Central memory CD8-positive, alpha-beta T cell (primary cell): ENCODE results near the gene PGA4.

Experiments
- ATAC-seq: fragments of 150-1000 bp; cut with Tn5 transposase; replicated peaks from 2 replicates; pipeline ENCODE4 v1.10.0; 2022; ENCODE audit warnings: mild to moderate bottlenecking, moderate FRiP score, moderate number of reproducible peaks; ENCODE audit not compliant: poor library complexity, severe bottlenecking; ENCODE audit errors: extremely low read depth
- DNase-seq, 2 donors: peaks; one replicate each; pipeline ENCODE4 v3.0.0; 2021; ENCODE audit warnings: low spot score in 2 of 2
- H3K27ac Mint-ChIP-seq: one replicate; pipeline ENCODE4 v1.8.0; 2022; ENCODE audit warnings: low read depth, mild to moderate bottlenecking, moderate library complexity, mixed read lengths
- H3K27me3 Mint-ChIP-seq: one replicate; pipeline ENCODE4 v1.8.0; 2022; ENCODE audit warnings: mixed read lengths
- H3K36me3 Mint-ChIP-seq: one replicate; pipeline ENCODE4 v1.8.0; 2022; ENCODE audit warnings: mild to moderate bottlenecking, moderate library complexity, mixed read lengths; ENCODE audit not compliant: insufficient read depth
- H3K4me1 Mint-ChIP-seq: one replicate; pipeline ENCODE4 v1.8.0; 2022; ENCODE audit warnings: mixed read lengths
- H3K4me3 Mint-ChIP-seq: one replicate; pipeline ENCODE4 v1.8.0; 2022; ENCODE audit warnings: mild to moderate bottlenecking, moderate library complexity, mixed read lengths
- H3K9me3 Mint-ChIP-seq: one replicate; pipeline ENCODE4 v1.8.0; 2022; ENCODE audit warnings: mixed read lengths

PGA4 gene

GRCh38 chr11:61264795-61265194, 42.6 kb downstream of the PGA4 start:
- DNase-seq (no peak), ATAC-seq (no peak)
- no peaks in the 10 kb centered on the region for H3K9me3 Mint-ChIP-seq
- H3K36me3 Mint-ChIP-seq = peaks cover 2% of the 10 kb centered on the region
- no peaks in the 10 kb centered on the region for H3K4me1 Mint-ChIP-seq
- H3K27me3 Mint-ChIP-seq = peaks cover 11% of the 10 kb centered on the region
- H3K4me3 Mint-ChIP-seq = no peak overlapping the region
- H3K27ac Mint-ChIP-seq = no peak overlapping the region

- Mint-ChIP-seq H3K4me3 (no peak overlapping the region), H3K36me3 (peaks cover 2% of the 10 kb centered on the region), H3K27me3 (peaks cover 11% of the 10 kb centered on the region), H3K9me3 (no peaks in the 10 kb centered on the region), H3K27ac (no peak overlapping the region), H3K4me1 (no peaks in the 10 kb centered on the region)
- DNase-seq (no peak), ATAC-seq (no peak)
Measured at GRCh38 chr11:61265357-61265756, 43.2 kb downstream of the PGA4 start.

GRCh38 chr11:61266602-61267001, 44.5 kb downstream of the PGA4 start:
- no peak overlapping the region for H3K27ac Mint-ChIP-seq
- no peaks in the 10 kb centered on the region for H3K4me1 Mint-ChIP-seq
- DNase-seq (no peak), ATAC-seq (no peak)
- H3K9me3 Mint-ChIP-seq = no peaks in the 10 kb centered on the region
- no peak overlapping the region for H3K4me3 Mint-ChIP-seq
- H3K27me3 Mint-ChIP-seq = peaks cover 11% of the 10 kb centered on the region
- peaks cover 2% of the 10 kb centered on the region for H3K36me3 Mint-ChIP-seq

GRCh38 chr11:61267437-61267841, 45.3 kb downstream of the PGA4 start:
- H3K4me1 Mint-ChIP-seq = no peaks in the 10 kb centered on the region
- DNase-seq (no peak), ATAC-seq (no peak)
- H3K36me3 Mint-ChIP-seq = peaks cover under 1% of the 10 kb centered on the region
- H3K9me3 Mint-ChIP-seq = no peaks in the 10 kb centered on the region
- H3K4me3 Mint-ChIP-seq = no peak overlapping the region
- peaks cover 11% of the 10 kb centered on the region for H3K27me3 Mint-ChIP-seq
- H3K27ac Mint-ChIP-seq = no peak overlapping the region

GRCh38 chr11:61268588-61269250, 46.6 kb downstream of the PGA4 start:
- Mint-ChIP-seq H3K27me3 (peaks cover 9% of the 10 kb centered on the region), H3K9me3 (no peaks in the 10 kb centered on the region), H3K4me3 (no peak overlapping the region), H3K4me1 (no peaks in the 10 kb centered on the region), H3K36me3 (no peaks in the 10 kb centered on the region), H3K27ac (no peak overlapping the region)
- ATAC-seq (no peak), DNase-seq (no peak)

- no peaks in the 10 kb centered on the region for H3K36me3 Mint-ChIP-seq
- no peaks in the 10 kb centered on the region for H3K27me3 Mint-ChIP-seq
- no peak for ATAC-seq
- H3K4me1 Mint-ChIP-seq = no peaks in the 10 kb centered on the region
- DNase-seq = no peak
- no peaks in the 10 kb centered on the region for H3K9me3 Mint-ChIP-seq
- no peak overlapping the region for H3K4me3 Mint-ChIP-seq
- no peak overlapping the region for H3K27ac Mint-ChIP-seq
Measured at GRCh38 chr11:61270354-61271076, 48.4 kb downstream of the PGA4 start.

- ATAC-seq (no peak), DNase-seq (no peak)
- Mint-ChIP-seq H3K4me3 (no peak overlapping the region), H3K36me3 (no peaks in the 10 kb centered on the region), H3K4me1 (no peaks in the 10 kb centered on the region), H3K27me3 (peaks cover under 1% of the 10 kb centered on the region), H3K27ac (no peak overlapping the region), H3K9me3 (no peaks in the 10 kb centered on the region)
Measured at GRCh38 chr11:61272731-61273130, 50.6 kb downstream of the PGA4 start.

- Mint-ChIP-seq H3K27ac (no peak overlapping the region), H3K27me3 (peaks cover 7% of the 10 kb centered on the region), H3K4me3 (no peak overlapping the region), H3K4me1 (no peaks in the 10 kb centered on the region), H3K36me3 (no peaks in the 10 kb centered on the region), H3K9me3 (no peaks in the 10 kb centered on the region)
- DNase-seq (no peak), ATAC-seq (no peak)
Measured at GRCh38 chr11:61273178-61274078, 51.3 kb downstream of the PGA4 start.

- ATAC-seq = no peak
Measured at GRCh38 chr11:61274084-61274483, 51.9 kb downstream of the PGA4 start.

GRCh38 chr11:61275191-61275590, 53.0 kb downstream of the PGA4 start:
- Mint-ChIP-seq H3K9me3 (no peaks in the 10 kb centered on the region), H3K4me1 (no peaks in the 10 kb centered on the region), H3K27ac (no peak overlapping the region), H3K4me3 (no peak overlapping the region), H3K36me3 (no peaks in the 10 kb centered on the region), H3K27me3 (peaks cover 10% of the 10 kb centered on the region)
- ATAC-seq (no peak), DNase-seq (no peak)

More at GRCh38 chr11:61274084-61274483, 51.9 kb downstream of the PGA4 start:
- Mint-ChIP-seq H3K9me3 (no peaks in the 10 kb centered on the region), H3K27me3 (peaks cover 10% of the 10 kb centered on the region), H3K4me1 (no peaks in the 10 kb centered on the region), H3K27ac (no peak overlapping the region), H3K4me3 (no peak overlapping the region), H3K36me3 (no peaks in the 10 kb centered on the region)
- DNase-seq = no peak

GRCh38 chr11:61277186-61278000, 55.2 kb downstream of the PGA4 start:
- Mint-ChIP-seq H3K36me3 (no peaks in the 10 kb centered on the region), H3K27ac (no peak overlapping the region), H3K9me3 (no peaks in the 10 kb centered on the region), H3K4me3 (no peak overlapping the region), H3K4me1 (peaks cover 5% of the 10 kb centered on the region), H3K27me3 (peaks cover 10% of the 10 kb centered on the region)
- DNase-seq = no peak
- no peak for ATAC-seq

GRCh38 chr11:61278001-61278470, 55.9 kb downstream of the PGA4 start:
- ATAC-seq = no peak
- Mint-ChIP-seq H3K9me3 (no peaks in the 10 kb centered on the region), H3K36me3 (no peaks in the 10 kb centered on the region), H3K27ac (no peak overlapping the region), H3K27me3 (peaks cover 10% of the 10 kb centered on the region), H3K4me1 (peaks cover 5% of the 10 kb centered on the region), H3K4me3 (no peak overlapping the region)
- no peak for DNase-seq
